Measurements from ENCODE around the gene CENPL. TPM values are rescaled to one million over a fixed set of nuclear protein-coding genes. Genes with fewer than 3 reads are reported as not detected.
A peak's percentile ranks its signal among the peaks of the same experiment; 100 is the strongest.

Gene CENPL
- total and polyA plus RNA-seq, 10 of the 15 experiments (the other 5 are each of a cell fraction or from before 2014, with no cell fraction given) = 14.9 to 32.1 (median 24.5) TPM

DNA sequence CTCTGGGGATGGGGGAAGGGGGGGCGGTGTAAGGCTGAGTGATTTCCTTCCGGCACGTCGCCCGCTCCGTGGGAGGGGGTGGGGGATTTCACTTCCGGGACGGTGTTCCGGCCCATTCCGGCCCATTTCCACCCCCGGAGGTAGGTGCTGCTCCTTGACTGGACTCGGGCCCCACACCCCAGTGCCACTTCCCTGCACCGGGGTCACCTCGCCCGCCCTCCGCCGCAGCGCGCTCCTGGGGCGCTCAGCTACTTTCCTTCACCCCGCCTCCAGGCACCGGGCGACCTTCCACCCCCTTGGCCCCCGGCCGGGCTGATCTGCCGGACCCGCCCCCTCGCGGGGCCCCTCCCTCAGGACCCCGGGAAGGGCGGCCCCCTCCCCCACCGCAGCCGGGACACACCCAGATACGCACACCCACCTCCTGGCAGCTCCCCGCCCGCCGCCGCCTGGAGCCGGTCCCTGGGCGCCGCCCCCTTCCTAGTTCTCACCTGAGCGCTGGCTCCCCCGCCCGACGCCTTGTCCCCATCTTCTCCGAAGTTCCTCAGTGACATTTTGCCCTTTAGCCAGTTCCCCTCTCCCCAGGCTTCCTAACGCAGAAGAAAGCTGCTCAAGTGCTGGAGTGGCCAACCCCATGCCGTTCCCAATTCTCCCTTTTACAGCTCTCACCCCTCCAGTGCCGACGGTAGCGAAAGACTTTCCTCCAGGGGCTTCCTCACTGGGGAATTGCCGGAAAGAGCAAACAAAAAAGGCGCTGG, 43.8 kb upstream of the CENPL start, which contains the start of gene ZBTB37 (continued):
- TF ChIP-seq ESRRA (IDR thresholded peaks at IDR 0.05; ENCODE audit: low read length) (0 out of 2 replicates have a peak, but pooled peaks have one; percentile 14), SIX5 (IDR thresholded peaks at IDR 0.05; ENCODE audit: low read depth, low read length, severe bottlenecking) (no peak), MTA2 (IDR thresholded peaks at IDR 0.05; ENCODE audit: low read depth) (peak; percentile 75), NR2C2 (IDR thresholded peaks at IDR 0.05; ENCODE audit: borderline replicate concordance, control insufficient read depth, insufficient read length, low read depth) (no peak), CREB1 (IDR thresholded peaks at IDR 0.05; ENCODE audit: low read depth) (no peak), RAD21 (IDR thresholded peaks at IDR 0.05; ENCODE audit: insufficient read depth, low read depth, low read length) (no peak), GABPA (IDR thresholded peaks at IDR 0.05; ENCODE audit: low read depth) (peak; percentile 83), ZNF274 (IDR thresholded peaks at IDR 0.05; ENCODE audit: insufficient read depth, insufficient read length) (no peak), MYC (IDR thresholded peaks at IDR 0.05; ENCODE audit: insufficient read depth, insufficient read length, insufficient replicate concordance, low read length, severe bottlenecking) (no peak), YBX1 (IDR thresholded peaks at IDR 0.05) (no peak), CHD2 (IDR thresholded peaks at IDR 0.05; ENCODE audit: borderline replicate concordance, low read depth, low read length) (no peak), NFXL1 (IDR thresholded peaks at IDR 0.05; ENCODE audit: borderline replicate concordance) (no peak), ZNF384 (IDR thresholded peaks at IDR 0.05; ENCODE audit: borderline replicate concordance, low read depth, low read length) (no peak), SMC3 (IDR thresholded peaks at IDR 0.05; ENCODE audit: borderline replicate concordance, low read length) (no peak), ZNF207 (IDR thresholded peaks at IDR 0.05; ENCODE audit: borderline replicate concordance) (no peak), SMAD1 (IDR thresholded peaks at IDR 0.05; ENCODE audit: low read depth, partially characterized antibody) (no peak), JUNB (IDR thresholded peaks at IDR 0.05) (no peak), EP300 (IDR thresholded peaks at IDR 0.05; ENCODE audit: borderline replicate concordance in 1 of 2, control insufficient read depth in 1 of 2, low read depth in 2 of 2, low read length in 2 of 2) (no peak)
- TF ChIP-seq, protein P1, sequence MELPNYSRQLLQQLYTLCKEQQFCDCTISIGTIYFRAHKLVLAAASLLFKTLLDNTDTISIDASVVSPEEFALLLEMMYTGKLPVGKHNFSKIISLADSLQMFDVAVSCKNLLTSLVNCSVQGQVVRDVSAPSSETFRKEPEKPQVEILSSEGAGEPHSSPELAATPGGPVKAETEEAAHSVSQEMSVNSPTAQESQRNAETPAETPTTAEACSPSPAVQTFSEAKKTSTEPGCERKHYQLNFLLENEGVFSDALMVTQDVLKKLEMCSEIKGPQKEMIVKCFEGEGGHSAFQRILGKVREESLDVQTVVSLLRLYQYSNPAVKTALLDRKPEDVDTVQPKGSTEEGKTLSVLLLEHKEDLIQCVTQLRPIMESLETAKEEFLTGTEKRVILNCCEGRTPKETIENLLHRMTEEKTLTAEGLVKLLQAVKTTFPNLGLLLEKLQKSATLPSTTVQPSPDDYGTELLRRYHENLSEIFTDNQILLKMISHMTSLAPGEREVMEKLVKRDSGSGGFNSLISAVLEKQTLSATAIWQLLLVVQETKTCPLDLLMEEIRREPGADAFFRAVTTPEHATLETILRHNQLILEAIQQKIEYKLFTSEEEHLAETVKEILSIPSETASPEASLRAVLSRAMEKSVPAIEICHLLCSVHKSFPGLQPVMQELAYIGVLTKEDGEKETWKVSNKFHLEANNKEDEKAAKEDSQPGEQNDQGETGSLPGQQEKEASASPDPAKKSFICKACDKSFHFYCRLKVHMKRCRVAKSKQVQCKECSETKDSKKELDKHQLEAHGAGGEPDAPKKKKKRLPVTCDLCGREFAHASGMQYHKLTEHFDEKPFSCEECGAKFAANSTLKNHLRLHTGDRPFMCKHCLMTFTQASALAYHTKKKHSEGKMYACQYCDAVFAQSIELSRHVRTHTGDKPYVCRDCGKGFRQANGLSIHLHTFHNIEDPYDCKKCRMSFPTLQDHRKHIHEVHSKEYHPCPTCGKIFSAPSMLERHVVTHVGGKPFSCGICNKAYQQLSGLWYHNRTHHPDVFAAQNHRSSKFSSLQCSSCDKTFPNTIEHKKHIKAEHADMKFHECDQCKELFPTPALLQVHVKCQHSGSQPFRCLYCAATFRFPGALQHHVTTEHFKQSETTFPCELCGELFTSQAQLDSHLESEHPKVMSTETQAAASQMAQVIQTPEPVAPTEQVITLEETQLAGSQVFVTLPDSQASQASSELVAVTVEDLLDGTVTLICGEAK (IDR thresholded peaks at IDR 0.05; ENCODE audit: borderline replicate concordance) = peak; percentile 82; the same call in 1 of the 2 replicates
- TF ChIP-seq, protein P2, sequence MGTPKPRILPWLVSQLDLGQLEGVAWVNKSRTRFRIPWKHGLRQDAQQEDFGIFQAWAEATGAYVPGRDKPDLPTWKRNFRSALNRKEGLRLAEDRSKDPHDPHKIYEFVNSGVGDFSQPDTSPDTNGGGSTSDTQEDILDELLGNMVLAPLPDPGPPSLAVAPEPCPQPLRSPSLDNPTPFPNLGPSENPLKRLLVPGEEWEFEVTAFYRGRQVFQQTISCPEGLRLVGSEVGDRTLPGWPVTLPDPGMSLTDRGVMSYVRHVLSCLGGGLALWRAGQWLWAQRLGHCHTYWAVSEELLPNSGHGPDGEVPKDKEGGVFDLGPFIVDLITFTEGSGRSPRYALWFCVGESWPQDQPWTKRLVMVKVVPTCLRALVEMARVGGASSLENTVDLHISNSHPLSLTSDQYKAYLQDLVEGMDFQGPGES (IDR thresholded peaks at IDR 0.05) = no peak
- TF ChIP-seq, protein P3, sequence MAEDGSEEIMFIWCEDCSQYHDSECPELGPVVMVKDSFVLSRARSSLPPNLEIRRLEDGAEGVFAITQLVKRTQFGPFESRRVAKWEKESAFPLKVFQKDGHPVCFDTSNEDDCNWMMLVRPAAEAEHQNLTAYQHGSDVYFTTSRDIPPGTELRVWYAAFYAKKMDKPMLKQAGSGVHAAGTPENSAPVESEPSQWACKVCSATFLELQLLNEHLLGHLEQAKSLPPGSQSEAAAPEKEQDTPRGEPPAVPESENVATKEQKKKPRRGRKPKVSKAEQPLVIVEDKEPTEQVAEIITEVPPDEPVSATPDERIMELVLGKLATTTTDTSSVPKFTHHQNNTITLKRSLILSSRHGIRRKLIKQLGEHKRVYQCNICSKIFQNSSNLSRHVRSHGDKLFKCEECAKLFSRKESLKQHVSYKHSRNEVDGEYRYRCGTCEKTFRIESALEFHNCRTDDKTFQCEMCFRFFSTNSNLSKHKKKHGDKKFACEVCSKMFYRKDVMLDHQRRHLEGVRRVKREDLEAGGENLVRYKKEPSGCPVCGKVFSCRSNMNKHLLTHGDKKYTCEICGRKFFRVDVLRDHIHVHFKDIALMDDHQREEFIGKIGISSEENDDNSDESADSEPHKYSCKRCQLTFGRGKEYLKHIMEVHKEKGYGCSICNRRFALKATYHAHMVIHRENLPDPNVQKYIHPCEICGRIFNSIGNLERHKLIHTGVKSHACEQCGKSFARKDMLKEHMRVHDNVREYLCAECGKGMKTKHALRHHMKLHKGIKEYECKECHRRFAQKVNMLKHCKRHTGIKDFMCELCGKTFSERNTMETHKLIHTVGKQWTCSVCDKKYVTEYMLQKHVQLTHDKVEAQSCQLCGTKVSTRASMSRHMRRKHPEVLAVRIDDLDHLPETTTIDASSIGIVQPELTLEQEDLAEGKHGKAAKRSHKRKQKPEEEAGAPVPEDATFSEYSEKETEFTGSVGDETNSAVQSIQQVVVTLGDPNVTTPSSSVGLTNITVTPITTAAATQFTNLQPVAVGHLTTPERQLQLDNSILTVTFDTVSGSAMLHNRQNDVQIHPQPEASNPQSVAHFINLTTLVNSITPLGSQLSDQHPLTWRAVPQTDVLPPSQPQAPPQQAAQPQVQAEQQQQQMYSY (CRISPR knock-in tag; IDR thresholded peaks at IDR 0.05) = no peak

Data from GM12878 (cell line).